ENCODE data around the gene PPP1R37. TPM values are rescaled to one million over a fixed set of nuclear protein-coding genes. Genes with fewer than 3 reads are reported as not detected.

PPP1R37 gene
- total RNA-seq, 1 donor from 2014 or later: 16.2 TPM

DNA sequence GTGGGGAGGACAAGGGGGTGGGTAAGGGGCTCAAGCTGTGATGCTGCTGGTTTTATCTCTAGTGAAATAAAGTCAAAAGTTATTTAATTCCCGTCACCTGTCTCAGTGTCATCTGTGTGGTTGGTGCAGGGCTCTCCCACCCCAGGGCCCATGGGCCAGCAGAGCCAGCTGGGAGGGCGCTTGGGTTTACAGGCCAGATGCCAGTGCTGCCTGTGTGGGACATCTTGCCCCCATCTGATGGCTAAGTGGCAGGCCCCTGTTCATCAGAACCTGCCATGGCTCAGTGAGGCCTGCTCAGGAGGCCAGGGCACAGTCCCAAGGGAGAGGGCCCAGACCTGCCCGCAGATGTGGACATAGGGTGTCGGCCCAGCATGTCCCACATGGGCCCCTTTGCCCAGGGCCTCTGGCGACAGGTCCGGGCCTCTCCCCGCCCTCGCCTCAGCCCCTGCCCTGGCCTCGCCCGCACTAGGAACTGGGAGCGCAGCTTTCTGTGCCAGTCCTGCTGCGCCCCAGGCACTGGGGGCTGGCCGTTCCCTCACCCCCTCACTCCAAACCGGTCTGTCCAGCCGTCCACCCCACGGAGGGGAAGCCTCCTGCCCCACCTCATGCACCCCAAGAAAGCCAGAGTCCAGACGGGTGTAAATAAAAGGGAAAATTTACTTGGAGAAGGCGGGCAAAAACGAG is 22.0 kb upstream of the PPP1R37 start:
- no peaks in the 10 kb centered on the region for H3K27me3 ChIP-seq (ENCODE audit: control insufficient read depth in 3 of 3, insufficient read depth in 3 of 3, low read length in 3 of 3)
- no peaks in the 10 kb centered on the region for H3K9me3 ChIP-seq (ENCODE audit: control insufficient read depth in 3 of 3, low read length in 3 of 3)
- no peak overlapping the region for H3K27ac ChIP-seq (ENCODE audit: low read depth, low read length)
- H3K4me1 ChIP-seq (ENCODE audit: control insufficient read depth in 3 of 3, insufficient read depth in 3 of 3, low read length in 3 of 3): peaks cover 0 to 5% (median 4%) of the 10 kb centered on the region in 3 donors
- H3K4me3 ChIP-seq (ENCODE audit: low read length in 3 of 3): no peak overlapping the region
- H3K9ac ChIP-seq (ENCODE audit: low read depth in 1 of 3, low read length in 3 of 3): no peak overlapping the region
- H3K36me3 ChIP-seq (ENCODE audit: control insufficient read depth in 3 of 3, insufficient read depth in 3 of 3, low read length in 3 of 3): peaks cover 37 to 43% (median 39%) of the 10 kb centered on the region in 3 donors

DNA sequence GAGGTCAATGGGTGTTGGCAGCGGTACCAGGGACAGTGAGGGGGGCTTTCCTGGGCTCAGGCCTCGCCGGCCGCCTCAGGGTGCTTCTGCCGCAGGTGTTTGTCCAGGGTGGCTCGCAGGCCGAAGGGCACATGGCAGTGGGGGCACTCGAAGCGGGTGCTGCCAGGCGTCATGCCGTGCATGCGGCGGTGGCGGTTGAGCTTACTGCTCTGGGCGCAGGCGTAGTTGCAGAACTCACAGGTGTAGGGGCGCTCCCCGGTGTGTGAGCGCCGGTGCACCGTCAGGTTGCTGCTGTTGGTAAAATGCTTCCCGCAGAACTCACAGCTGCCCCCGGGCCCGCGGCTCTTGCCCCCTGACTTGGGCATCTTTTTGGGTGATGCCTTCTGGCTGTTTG is 21.4 kb upstream of the PPP1R37 start:
- Histone ChIP-seq H3K4me1 (ENCODE audit: control insufficient read depth in 3 of 3, insufficient read depth in 3 of 3, low read length in 3 of 3) (peaks cover under 1 to 7% (median 7%) of the 10 kb centered on the region in 3 donors), H3K9me3 (ENCODE audit: control insufficient read depth in 3 of 3, low read length in 3 of 3) (no peaks in the 10 kb centered on the region), H3K27ac (ENCODE audit: low read depth, low read length) (no peak overlapping the region), H3K9ac (ENCODE audit: low read depth in 1 of 3, low read length in 3 of 3) (no peak overlapping the region), H3K27me3 (ENCODE audit: control insufficient read depth in 3 of 3, insufficient read depth in 3 of 3, low read length in 3 of 3) (no peaks in the 10 kb centered on the region), H3K4me3 (ENCODE audit: low read length in 3 of 3) (no peak overlapping the region), H3K36me3 (ENCODE audit: control insufficient read depth in 3 of 3, insufficient read depth in 3 of 3, low read length in 3 of 3) (peaks cover 36 to 42% (median 38%) of the 10 kb centered on the region in 3 donors)

- H3K27me3 ChIP-seq (ENCODE audit: control insufficient read depth in 3 of 3, insufficient read depth in 3 of 3, low read length in 3 of 3): no peaks in the 10 kb centered on the region
- H3K27ac ChIP-seq (ENCODE audit: low read depth, low read length): no peak overlapping the region
- H3K4me1 ChIP-seq (ENCODE audit: control insufficient read depth in 3 of 3, insufficient read depth in 3 of 3, low read length in 3 of 3): peaks cover 6 to 13% (median 12%) of the 10 kb centered on the region in 3 donors
- no peak overlapping the region for H3K4me3 ChIP-seq (ENCODE audit: low read length in 3 of 3)
- no peak overlapping the region for H3K9ac ChIP-seq (ENCODE audit: low read depth in 1 of 3, low read length in 3 of 3)
- no peaks in the 10 kb centered on the region for H3K9me3 ChIP-seq (ENCODE audit: control insufficient read depth in 3 of 3, low read length in 3 of 3)
- peaks cover 30 to 38% (median 32%) of the 10 kb centered on the region in 3 donors for H3K36me3 ChIP-seq (ENCODE audit: control insufficient read depth in 3 of 3, insufficient read depth in 3 of 3, low read length in 3 of 3)
Measured at GRCh38 chr19:45071969-45072790, 20.8 kb upstream of the PPP1R37 start.

DNA sequence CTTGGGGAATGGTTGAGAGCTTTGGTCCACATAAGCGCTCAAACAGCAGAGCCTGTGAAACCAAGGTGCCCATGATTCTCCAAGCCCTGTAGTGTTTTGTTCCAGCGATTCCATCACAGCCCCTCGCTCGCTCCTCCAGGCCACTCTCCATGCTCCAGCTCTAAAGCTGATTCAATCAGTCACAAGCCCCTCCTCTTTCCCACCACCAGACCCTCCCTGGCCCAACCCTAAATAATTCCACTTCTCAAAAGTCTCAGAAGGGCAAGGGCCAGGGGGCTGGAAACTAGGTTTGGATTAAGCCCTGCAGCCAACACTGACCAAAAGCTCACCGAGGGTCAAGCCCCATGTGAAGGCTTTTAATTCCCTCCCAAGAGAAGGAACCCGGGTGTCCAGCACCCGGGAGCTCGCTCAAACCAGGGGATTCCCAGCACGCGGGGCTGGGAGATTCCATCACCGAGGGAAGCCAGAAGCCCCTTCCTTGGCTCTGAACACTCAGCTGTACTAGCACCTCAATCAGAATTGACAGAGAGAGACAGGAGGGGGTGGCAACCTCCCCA is 18.2 kb upstream of the PPP1R37 start:
- H3K27me3 ChIP-seq (ENCODE audit: control insufficient read depth in 3 of 3, insufficient read depth in 3 of 3, low read length in 3 of 3): no peaks in the 10 kb centered on the region
- H3K4me1 ChIP-seq (ENCODE audit: control insufficient read depth in 3 of 3, insufficient read depth in 3 of 3, low read length in 3 of 3): peaks cover 15 to 26% (median 16%) of the 10 kb centered on the region in 3 donors
- H3K27ac ChIP-seq (ENCODE audit: low read depth, low read length): no peak overlapping the region
- peaks cover 11 to 16% (median 14%) of the 10 kb centered on the region in 3 donors for H3K36me3 ChIP-seq (ENCODE audit: control insufficient read depth in 3 of 3, insufficient read depth in 3 of 3, low read length in 3 of 3)
- peak overlapping the region in 1 of 3 donors; percentile 16 for H3K9ac ChIP-seq (ENCODE audit: low read depth in 1 of 3, low read length in 3 of 3)
- H3K9me3 ChIP-seq (ENCODE audit: control insufficient read depth in 3 of 3, low read length in 3 of 3): no peaks in the 10 kb centered on the region
- H3K4me3 ChIP-seq (ENCODE audit: low read length in 3 of 3): no peak overlapping the region

DNA sequence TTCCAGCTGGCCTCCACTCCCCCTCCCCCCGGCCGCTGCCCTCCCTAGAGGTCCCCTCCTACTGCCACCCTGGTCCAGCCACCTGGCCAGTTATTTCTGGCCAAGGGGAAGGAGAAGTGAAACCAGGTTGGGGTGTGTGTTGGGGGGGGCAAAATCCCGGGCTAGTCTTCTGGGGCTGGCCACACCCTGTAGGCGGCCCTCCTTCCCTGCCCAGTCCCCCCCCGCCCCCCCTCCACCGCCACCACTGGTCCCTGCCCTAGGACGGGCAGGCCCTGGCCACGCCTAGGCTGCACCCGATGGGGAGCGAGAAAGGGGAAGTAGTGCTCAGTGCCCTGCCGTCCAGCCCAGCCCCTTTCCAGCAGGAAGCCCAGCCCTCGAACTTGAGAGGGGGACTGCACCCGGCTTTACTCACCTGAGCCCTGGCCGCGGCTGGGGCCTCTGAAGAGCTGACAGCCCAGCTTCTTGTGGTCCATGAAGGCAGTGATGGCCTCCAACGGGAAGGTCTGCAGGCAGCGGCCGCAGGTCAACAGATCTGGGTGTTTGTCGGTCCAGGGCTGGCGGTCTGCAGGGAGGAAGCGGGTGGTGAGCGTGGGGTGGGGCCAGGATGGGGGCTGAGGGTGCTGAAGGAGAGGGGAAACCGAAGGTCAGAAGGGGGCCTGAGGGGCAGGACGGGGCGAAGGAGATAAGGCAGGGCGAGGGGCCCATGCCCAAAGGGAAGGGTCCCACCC is 17.5 kb upstream of the PPP1R37 start:
- peak overlapping the region; percentile 30 for H3K27ac ChIP-seq (ENCODE audit: low read depth, low read length)

GRCh38 chr19:45076029-45076850 is 16.7 kb upstream of the PPP1R37 start, which contains the start of gene ZNF296:
TSS of gene ZNF296 (minus strand) at chr19:45076478. CDS start at chr19:45076373, 105 bp downstream.
- Histone ChIP-seq H3K4me3 (ENCODE audit: low read length in 3 of 3) (peak within 1 kb of the TSS; percentile 48 to 66 (median 65)), H3K9me3 (ENCODE audit: control insufficient read depth in 3 of 3, low read length in 3 of 3) (no peaks in the 10 kb centered on the region), H3K27me3 (ENCODE audit: control insufficient read depth in 3 of 3, insufficient read depth in 3 of 3, low read length in 3 of 3) (no peaks in the 10 kb centered on the region), H3K36me3 (ENCODE audit: control insufficient read depth in 3 of 3, insufficient read depth in 3 of 3, low read length in 3 of 3) (peaks cover 0 to 4% (median 2%) of the 10 kb centered on the region in 3 donors), H3K9ac (ENCODE audit: low read depth in 1 of 3, low read length in 3 of 3) (peak within 1 kb of the TSS; percentile 20 to 72 (median 42)), H3K27ac (ENCODE audit: low read depth, low read length) (peak within 1 kb of the TSS; percentile 30), H3K4me1 (ENCODE audit: control insufficient read depth in 3 of 3, insufficient read depth in 3 of 3, low read length in 3 of 3) (peaks cover 22 to 39% (median 23%) of the 10 kb centered on the region in 3 donors)

More for the DNA sequence above, 17.5 kb upstream of the PPP1R37 start:
- Histone ChIP-seq H3K4me1 (ENCODE audit: control insufficient read depth in 3 of 3, insufficient read depth in 3 of 3, low read length in 3 of 3) (peaks cover 22 to 32% (median 23%) of the 10 kb centered on the region in 3 donors), H3K9me3 (ENCODE audit: control insufficient read depth in 3 of 3, low read length in 3 of 3) (no peaks in the 10 kb centered on the region), H3K9ac (ENCODE audit: low read depth in 1 of 3, low read length in 3 of 3) (peak overlapping the region in 2 of 3 donors; percentile 20 to 33), H3K27me3 (ENCODE audit: control insufficient read depth in 3 of 3, insufficient read depth in 3 of 3, low read length in 3 of 3) (no peaks in the 10 kb centered on the region), H3K4me3 (ENCODE audit: low read length in 3 of 3) (peak overlapping the region; percentile 48 to 66 (median 65)), H3K36me3 (ENCODE audit: control insufficient read depth in 3 of 3, insufficient read depth in 3 of 3, low read length in 3 of 3) (peaks cover 6 to 10% (median 8%) of the 10 kb centered on the region in 3 donors)

DNA sequence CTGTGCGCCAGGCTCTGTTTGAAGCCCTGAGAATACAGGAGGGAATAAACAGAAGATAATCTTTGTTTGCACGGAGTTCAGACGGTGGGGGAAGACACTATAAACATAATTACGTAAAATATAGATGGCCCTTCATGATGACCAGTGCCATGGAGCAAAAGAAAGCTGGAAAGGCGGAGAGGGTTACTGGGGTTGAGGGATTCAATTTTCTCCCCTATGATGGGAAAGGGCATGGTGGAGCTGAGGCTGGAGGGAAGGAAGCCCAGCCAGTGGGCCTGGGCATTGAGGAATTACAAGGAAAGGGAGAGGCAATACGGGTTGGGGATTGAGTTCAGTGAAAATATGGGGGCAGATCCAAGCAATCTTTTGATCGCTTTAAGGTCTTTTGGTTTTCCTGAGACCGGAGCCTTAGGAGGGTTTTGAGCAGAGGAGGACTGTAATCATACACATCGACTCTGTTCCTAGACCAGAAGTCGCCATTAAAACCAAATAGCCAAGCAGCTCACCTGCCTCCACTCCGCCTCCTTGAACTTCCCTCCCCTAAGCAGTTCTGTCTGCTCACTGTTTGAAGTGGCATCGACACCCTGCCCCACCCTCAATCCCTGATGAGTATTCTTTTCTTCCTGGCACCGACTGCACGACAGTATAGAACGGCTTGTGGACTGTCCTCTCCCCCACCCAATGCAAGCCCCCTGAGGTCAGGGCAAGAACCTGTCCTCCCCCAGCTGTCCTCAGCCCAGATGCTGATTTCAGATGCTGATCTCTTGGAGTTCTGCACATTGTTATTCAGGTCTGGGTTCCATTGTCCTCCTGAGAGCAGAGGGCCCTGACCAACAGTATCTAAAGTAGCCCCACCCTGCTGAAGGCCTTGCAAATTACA is 15.9 kb upstream of the PPP1R37 start:
- Histone ChIP-seq H3K4me3 (ENCODE audit: low read length in 3 of 3) (peak overlapping the region; percentile 38 to 66 (median 65)), H3K4me1 (ENCODE audit: control insufficient read depth in 3 of 3, insufficient read depth in 3 of 3, low read length in 3 of 3) (peaks cover 22 to 39% (median 23%) of the 10 kb centered on the region in 3 donors), H3K27ac (ENCODE audit: low read depth, low read length) (peak overlapping the region; percentile 22), H3K9me3 (ENCODE audit: control insufficient read depth in 3 of 3, low read length in 3 of 3) (no peaks in the 10 kb centered on the region), H3K36me3 (ENCODE audit: control insufficient read depth in 3 of 3, insufficient read depth in 3 of 3, low read length in 3 of 3) (peaks cover 4 to 9% (median 5%) of the 10 kb centered on the region in 3 donors), H3K27me3 (ENCODE audit: control insufficient read depth in 3 of 3, insufficient read depth in 3 of 3, low read length in 3 of 3) (no peaks in the 10 kb centered on the region), H3K9ac (ENCODE audit: low read depth in 1 of 3, low read length in 3 of 3) (peak overlapping the region in 2 of 3 donors; percentile 42 to 72)

DNA sequence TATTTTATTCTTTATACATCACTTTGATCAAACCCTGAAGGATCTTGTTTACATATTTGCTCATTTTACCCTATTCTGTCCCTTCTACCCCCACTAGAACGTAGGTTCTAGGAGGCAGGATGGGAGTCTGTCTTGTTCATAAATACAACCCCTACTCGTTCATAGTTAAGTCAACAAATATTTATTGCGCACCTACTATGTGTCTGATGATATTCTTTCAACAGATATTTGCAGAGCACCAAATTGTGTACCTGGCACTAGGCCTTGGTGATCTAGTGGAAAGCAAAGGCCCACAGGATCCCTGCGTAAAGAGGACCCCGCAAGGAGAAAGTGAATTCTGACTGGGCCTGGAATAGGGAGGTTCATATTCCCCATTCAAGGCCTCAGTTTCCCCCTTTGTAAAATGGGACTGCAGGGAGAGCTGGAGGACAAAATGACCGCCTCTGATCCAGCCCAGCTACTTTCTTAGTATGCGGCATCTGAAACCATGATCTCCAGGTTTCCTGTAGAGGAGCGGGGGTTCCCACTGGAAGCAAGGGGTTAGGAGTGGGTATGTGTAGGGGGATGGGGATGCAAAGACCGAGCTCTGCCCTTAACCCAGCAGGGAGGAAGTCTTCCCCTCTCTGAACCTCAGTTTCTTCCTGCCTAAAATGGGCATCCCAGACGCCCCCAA is 14.5 kb upstream of the PPP1R37 start:
- Histone ChIP-seq H3K27ac (ENCODE audit: low read depth, low read length) (no peak overlapping the region), H3K27me3 (ENCODE audit: control insufficient read depth in 3 of 3, insufficient read depth in 3 of 3, low read length in 3 of 3) (no peaks in the 10 kb centered on the region), H3K9me3 (ENCODE audit: control insufficient read depth in 3 of 3, low read length in 3 of 3) (no peaks in the 10 kb centered on the region), H3K4me3 (ENCODE audit: low read length in 3 of 3) (peak overlapping the region; percentile 79 to 99 (median 93)), H3K9ac (ENCODE audit: low read depth in 1 of 3, low read length in 3 of 3) (peak overlapping the region; percentile 98 to 99 (median 99)), H3K4me1 (ENCODE audit: control insufficient read depth in 3 of 3, insufficient read depth in 3 of 3, low read length in 3 of 3) (peaks cover 22 to 39% (median 23%) of the 10 kb centered on the region in 3 donors), H3K36me3 (ENCODE audit: control insufficient read depth in 3 of 3, insufficient read depth in 3 of 3, low read length in 3 of 3) (peaks cover 11 to 13% (median 11%) of the 10 kb centered on the region in 3 donors)

Measured in skeletal muscle tissue (tissue), 4 donors.